Thoracic aorta (tissue), 2 donors: ENCODE measurements around the gene SLIT3. TPM values are rescaled to one million over a fixed set of nuclear protein-coding genes. Genes with fewer than 3 reads are reported as not detected.

Source experiments
- ATAC-seq: fragments of 150-250 bp; one replicate; pipeline ENCODE4 v1.8.0; 2017; ENCODE audit warnings: low read depth; ENCODE audit not compliant: insufficient number of reproducible peaks, low FRiP score
- DNase-seq: peaks from one replicate; pipeline ENCODE4 v3.0.0-alpha.2; 2020; ENCODE audit warnings: low spot score
- H3K27ac ChIP-seq, 2 donors: fragments of 200-600 bp; sonication (generic); 1 replicate in 1 of 2; 2 replicates in 1 of 2; pipeline ENCODE4 v1.5.1; 2016; ENCODE audit warnings: mild to moderate bottlenecking in 2 of 2, moderate library complexity in 2 of 2
- H3K27me3 ChIP-seq: fragments of 200-600 bp; sonication (generic); replicated peaks from 2 replicates; pipeline ENCODE4 v1.6.0; 2016; ENCODE audit warnings: mild to moderate bottlenecking; ENCODE audit not compliant: insufficient read depth
- H3K36me3 ChIP-seq: fragments of 200-600 bp; sonication (generic); one replicate; pipeline ENCODE4 v1.5.1; 2016
- H3K4me1 ChIP-seq, 2 donors: fragments of 200-600 bp; sonication (generic); 1 replicate in 1 of 2; 2 replicates in 1 of 2; pipeline versions ENCODE4 v1.5.1 to v1.6.0; 2016; ENCODE audit warnings: low read depth in 2 of 2, mild to moderate bottlenecking in 1 of 2; ENCODE audit not compliant: control insufficient read depth in 1 of 2
- H3K4me3 ChIP-seq: fragments of 200-600 bp; sonication (generic); 2 replicates; pipeline ENCODE4 v1.5.1; 2016; ENCODE audit warnings: mild to moderate bottlenecking
- H3K9me3 ChIP-seq: fragments of 200-600 bp; sonication (generic); 2 replicates; pipeline ENCODE4 v1.5.1; 2016
- CTCF ChIP-seq: fragments of 200-600 bp; sonication (generic); IDR thresholded peaks from one replicate; pipeline ENCODE4 v1.5.1; 2019; ENCODE audit warnings: antibody characterized with exemption
- total RNA-seq, 2 donors: library from RNA; depleted of rRNA; stranded (reverse); fragments of >200 nt; gene quantifications; one replicate each; pipeline versions ENCODE4 v1.1.0 to v1.2.3, GENCODE V29; 2016

The SLIT3 gene
- total RNA-seq, 2 donors from 2014 or later, result 80.1 to 86.9 TPM

- DNase-seq (no peak), ATAC-seq (no peak)
- no peak for TF ChIP-seq CTCF
- Histone ChIP-seq H3K4me1 (peaks cover 0 to 12% of the 10 kb centered on the region in 2 donors), H3K27ac (no peak overlapping the region), H3K4me3 (no peak overlapping the region), H3K36me3 (no peaks in the 10 kb centered on the region), H3K27me3 (no peaks in the 10 kb centered on the region), H3K9me3 (no peaks in the 10 kb centered on the region)
Measured at GRCh38 chr5:168829044-168829443, 471.9 kb downstream of the SLIT3 start.

- Histone ChIP-seq H3K27ac (no peak overlapping the region), H3K27me3 (no peaks in the 10 kb centered on the region)
- no peak for ATAC-seq
Measured at GRCh38 chr5:168827636-168828035, 473.3 kb downstream of the SLIT3 start.

DNA sequence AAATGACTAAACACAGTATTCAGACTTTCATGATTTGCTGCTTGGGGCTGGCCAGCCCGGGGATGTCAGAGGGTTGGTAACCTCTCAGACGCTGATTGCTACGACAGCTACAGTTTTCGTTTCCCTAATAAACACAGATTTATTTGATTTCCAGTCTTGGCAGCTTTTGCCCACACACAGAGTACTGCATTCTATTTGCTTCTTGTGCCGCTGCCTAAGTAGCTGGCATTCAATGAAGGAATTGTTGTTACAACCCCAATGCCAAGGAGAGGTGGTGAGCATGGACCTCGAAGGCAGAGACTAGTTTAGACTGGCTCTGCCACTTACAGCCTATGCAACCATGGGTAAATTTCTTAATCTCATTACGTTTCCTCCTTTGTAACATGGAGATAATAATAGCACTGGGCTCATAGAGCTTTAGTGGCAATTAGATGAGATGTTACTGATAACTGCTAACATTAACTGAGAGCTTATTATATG lies 474.7 kb downstream of the SLIT3 start:
- H3K4me1 ChIP-seq, result peaks cover 6 to 30% of the 10 kb centered on the region in 2 donors
- H3K27ac ChIP-seq, result no peak overlapping the region
- no peaks in the 10 kb centered on the region for H3K36me3 ChIP-seq
- H3K9me3 ChIP-seq, result no peaks in the 10 kb centered on the region
- TF ChIP-seq CTCF, result no peak
- no peak for DNase-seq
- no peak overlapping the region for H3K4me3 ChIP-seq
- no peak for ATAC-seq
- no peaks in the 10 kb centered on the region for H3K27me3 ChIP-seq

More at GRCh38 chr5:168827636-168828035, 473.3 kb downstream of the SLIT3 start:
- no peak for DNase-seq
- Histone ChIP-seq H3K4me3 (no peak overlapping the region), H3K4me1 (peaks cover 0 to 17% of the 10 kb centered on the region in 2 donors), H3K9me3 (no peaks in the 10 kb centered on the region), H3K36me3 (no peaks in the 10 kb centered on the region)
- no peak for TF ChIP-seq CTCF

GRCh38 chr5:168822745-168823281 lies 478.1 kb downstream of the SLIT3 start:
- peaks cover 7 to 35% of the 10 kb centered on the region in 2 donors for H3K4me1 ChIP-seq
- H3K36me3 ChIP-seq, result no peaks in the 10 kb centered on the region
- DNase-seq (peak; percentile 13), ATAC-seq (no peak)
- TF ChIP-seq CTCF, result no peak
- no peaks in the 10 kb centered on the region for H3K27me3 ChIP-seq
- H3K9me3 ChIP-seq, result no peaks in the 10 kb centered on the region
- H3K27ac ChIP-seq, result no peak overlapping the region
- no peak overlapping the region for H3K4me3 ChIP-seq

DNA sequence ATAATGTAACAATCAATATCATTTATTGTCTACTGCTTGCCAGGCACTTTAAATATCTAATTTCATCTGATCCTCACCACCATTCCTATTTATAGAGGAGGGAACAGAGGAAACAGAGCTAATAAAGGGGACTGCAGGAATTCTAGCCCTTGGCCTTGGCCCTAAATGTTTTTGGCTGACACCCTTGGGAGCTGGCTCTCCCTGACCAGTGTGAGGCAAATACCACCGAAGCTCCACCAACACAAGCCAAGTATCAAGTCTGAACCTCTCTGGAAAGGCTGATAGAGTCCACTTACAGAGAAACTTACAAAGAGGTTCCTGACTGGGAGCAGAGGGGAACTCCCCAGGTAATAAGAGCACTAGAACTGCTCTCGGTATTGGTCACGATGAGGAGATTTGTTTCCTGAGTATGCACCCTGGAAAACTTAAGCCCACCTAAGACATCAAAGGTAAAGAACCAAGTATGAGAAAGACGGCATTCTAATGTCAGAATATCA lies 478.6 kb downstream of the SLIT3 start:
- no peaks in the 10 kb centered on the region for H3K9me3 ChIP-seq
- no peak overlapping the region for H3K27ac ChIP-seq
- TF ChIP-seq CTCF, result no peak
- H3K4me3 ChIP-seq, result no peak overlapping the region
- no peaks in the 10 kb centered on the region for H3K36me3 ChIP-seq
- peaks cover 7 to 35% of the 10 kb centered on the region in 2 donors for H3K4me1 ChIP-seq
- H3K27me3 ChIP-seq, result no peaks in the 10 kb centered on the region
- DNase-seq (no peak), ATAC-seq (no peak)
